ENCODE measurements around the gene SMIM20. TPM values are rescaled to one million over a fixed set of nuclear protein-coding genes. Genes with fewer than 3 reads are reported as not detected.

Gene SMIM20
- total and polyA plus RNA-seq, 12 donors, result 22.9 to 80.5 (median 40.6) TPM

DNA sequence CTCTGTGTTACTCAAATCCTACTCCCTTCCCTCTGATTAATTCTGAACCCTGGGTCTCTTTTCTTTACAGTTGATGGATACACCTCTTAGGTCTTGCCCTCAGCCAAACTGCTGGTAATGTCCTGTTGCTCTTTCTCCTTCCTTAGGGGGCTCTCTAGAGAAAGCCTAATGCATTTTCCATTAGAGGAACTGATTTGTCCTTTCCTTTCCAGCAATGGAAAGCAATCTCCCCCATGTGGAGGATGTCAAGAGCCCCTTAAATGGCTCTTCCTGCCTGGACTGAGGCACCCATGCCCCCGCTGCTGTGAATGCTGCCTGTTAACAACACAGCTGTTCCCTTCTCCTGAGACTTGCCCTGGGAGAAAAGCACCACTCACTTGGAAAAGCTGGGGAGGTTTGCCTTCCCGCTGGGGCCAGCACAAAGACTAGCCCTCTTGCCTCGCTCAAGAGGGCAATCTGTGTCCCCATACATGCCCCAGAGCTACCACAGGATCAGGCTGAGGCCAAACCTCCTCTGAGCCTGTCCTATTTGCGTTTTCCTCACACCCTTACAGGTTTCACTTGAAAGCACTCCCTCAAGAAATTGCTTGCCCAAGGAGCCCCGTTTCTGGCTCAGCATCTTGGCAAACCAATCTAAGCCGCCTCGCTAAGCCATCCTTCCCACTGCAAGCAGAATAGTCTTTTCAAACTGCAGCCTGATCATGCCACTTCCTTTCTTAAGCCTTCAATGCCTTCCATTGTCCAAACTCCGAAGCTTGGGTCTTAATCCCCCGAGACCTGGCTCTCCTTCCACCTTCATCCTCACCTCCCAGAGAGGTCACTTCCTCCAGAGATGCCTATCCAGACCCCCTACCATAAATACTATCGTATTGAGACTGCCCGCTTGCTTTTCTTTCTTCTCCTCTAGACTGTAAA, 23.2 kb upstream of the SMIM20 start:
- Histone ChIP-seq H3K27ac (no peak overlapping the region), H3K4me3 (no peak overlapping the region), H3K36me3 (replicated peaks in 1 of 2) (no peaks in the 10 kb centered on the region), H3K9me3 (replicated peaks in 1 of 3) (no peaks in the 10 kb centered on the region), H3K27me3 (no peaks in the 10 kb centered on the region), H3K4me1 (replicated peaks in 1 of 2) (no peaks in the 10 kb centered on the region)
- intact Hi-C loops (cut with DNase I), result no loop called here
- WGBS, 4 donors, result 76 to 86% (median 83%) methylated on average over 11 of the region's 11 CpGs
- DNase-seq, result no peak
- TF ChIP-seq POLR2A (IDR thresholded peaks at IDR 0.05), result no peak
- TF ChIP-seq, protein P1, sequence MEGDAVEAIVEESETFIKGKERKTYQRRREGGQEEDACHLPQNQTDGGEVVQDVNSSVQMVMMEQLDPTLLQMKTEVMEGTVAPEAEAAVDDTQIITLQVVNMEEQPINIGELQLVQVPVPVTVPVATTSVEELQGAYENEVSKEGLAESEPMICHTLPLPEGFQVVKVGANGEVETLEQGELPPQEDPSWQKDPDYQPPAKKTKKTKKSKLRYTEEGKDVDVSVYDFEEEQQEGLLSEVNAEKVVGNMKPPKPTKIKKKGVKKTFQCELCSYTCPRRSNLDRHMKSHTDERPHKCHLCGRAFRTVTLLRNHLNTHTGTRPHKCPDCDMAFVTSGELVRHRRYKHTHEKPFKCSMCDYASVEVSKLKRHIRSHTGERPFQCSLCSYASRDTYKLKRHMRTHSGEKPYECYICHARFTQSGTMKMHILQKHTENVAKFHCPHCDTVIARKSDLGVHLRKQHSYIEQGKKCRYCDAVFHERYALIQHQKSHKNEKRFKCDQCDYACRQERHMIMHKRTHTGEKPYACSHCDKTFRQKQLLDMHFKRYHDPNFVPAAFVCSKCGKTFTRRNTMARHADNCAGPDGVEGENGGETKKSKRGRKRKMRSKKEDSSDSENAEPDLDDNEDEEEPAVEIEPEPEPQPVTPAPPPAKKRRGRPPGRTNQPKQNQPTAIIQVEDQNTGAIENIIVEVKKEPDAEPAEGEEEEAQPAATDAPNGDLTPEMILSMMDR (IDR thresholded peaks at IDR 0.05), result no peak

DNA sequence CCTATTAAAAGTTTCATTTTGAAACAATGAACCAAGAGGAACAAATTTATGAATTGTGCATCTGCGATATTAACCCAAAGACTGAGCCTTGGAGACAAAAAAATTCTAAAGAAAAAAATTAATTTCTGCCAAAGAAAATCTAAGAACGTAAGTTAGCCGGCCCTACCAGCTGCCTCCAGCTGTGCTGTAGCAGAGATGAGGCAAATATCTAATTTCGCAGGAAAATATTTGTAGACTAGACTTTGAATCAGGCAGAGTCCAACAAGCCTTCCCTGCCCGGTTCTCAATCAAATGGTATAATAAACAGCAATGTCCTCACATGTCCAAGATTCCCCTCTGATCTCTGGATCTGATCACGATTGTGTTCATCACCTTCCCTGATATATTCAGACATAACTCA, 21.2 kb upstream of the SMIM20 start:
- Histone ChIP-seq H3K4me1 (replicated peaks in 1 of 2) (no peaks in the 10 kb centered on the region), H3K9me3 (replicated peaks in 1 of 3) (no peaks in the 10 kb centered on the region), H3K27ac (no peak overlapping the region), H3K36me3 (replicated peaks in 1 of 2) (no peaks in the 10 kb centered on the region), H3K27me3 (no peaks in the 10 kb centered on the region), H3K4me3 (no peak overlapping the region)
- intact Hi-C loops (cut with DNase I), result no loop called here
- DNase-seq, result no peak
- WGBS, 4 donors, result 66 to 75% (median 72%) methylated on average over 6 of the region's 6 CpGs
- no peak for TF ChIP-seq POLR2A (IDR thresholded peaks at IDR 0.05)
- TF ChIP-seq, protein P1 (IDR thresholded peaks at IDR 0.05), result no peak

DNA sequence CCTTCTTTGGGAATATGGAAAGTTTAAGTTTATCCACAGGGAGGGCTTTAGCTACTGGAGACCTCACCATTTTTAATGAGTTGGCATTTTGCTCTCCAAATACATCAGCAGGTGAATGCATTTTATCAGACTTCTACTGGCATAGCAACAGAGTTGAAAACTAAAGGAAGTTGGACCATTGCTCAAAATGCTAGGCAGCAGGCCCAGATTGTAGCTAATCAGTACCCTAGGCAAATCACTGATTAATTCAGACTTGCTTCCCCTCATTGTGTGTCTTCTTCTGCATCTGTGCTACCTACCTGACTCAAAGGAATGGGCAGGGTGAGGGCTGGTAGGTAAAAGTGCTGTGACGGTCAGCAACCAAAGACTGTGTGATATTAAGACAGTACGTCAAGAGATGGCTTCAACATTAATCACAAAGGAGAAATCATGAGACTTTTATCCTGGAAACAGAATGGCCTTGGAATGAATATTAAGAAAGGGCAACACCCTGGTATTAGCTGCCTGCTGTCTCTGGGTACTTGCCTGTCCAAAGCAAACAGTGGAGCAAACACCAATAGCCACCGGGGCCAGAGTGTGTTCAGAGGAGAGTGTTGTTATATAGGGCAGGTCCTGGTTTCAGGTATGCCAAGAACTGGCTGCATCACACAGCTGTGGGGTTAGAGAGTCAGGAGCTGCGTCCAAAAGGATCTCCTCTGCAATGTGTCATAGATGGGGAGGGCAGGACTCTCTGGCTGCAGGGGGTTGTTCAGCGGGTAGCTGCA, 17.1 kb upstream of the SMIM20 start:
- Histone ChIP-seq H3K9me3 (replicated peaks in 1 of 3) (no peaks in the 10 kb centered on the region), H3K27ac (no peak overlapping the region), H3K36me3 (replicated peaks in 1 of 2) (no peaks in the 10 kb centered on the region), H3K4me3 (no peak overlapping the region), H3K4me1 (replicated peaks in 1 of 2) (no peaks in the 10 kb centered on the region), H3K27me3 (no peaks in the 10 kb centered on the region)
- no peak for TF ChIP-seq POLR2A (IDR thresholded peaks at IDR 0.05)
- TF ChIP-seq, protein P1 (IDR thresholded peaks at IDR 0.05), result no peak
- DNase-seq, result no peak
- intact Hi-C loops (cut with DNase I), result no loop called here
- 65 to 71% (median 69%) methylated on average over 5 of the region's 5 CpGs for WGBS, 4 donors

DNA sequence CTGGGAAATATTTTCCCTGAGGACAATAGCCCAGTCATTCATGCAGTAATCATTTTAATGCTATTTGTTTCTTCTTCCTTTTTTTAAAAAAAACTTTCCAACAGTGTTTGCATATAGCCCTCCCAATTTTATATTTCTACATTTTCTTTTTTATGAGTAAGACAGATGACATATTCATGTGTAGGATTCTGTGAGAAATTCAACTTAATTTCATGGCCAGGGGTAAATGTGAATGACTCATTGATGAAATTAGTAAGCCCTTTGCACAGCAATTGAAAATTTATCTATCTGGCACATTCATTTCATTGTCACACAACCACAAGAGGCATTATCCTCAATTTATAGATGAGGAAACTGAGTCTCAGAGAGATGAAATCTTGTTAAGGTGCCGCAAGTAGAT, 13.7 kb upstream of the SMIM20 start:
- H3K36me3 ChIP-seq (replicated peaks in 1 of 2), result no peaks in the 10 kb centered on the region
- no peaks in the 10 kb centered on the region for H3K27me3 ChIP-seq
- no peak overlapping the region for H3K4me3 ChIP-seq
- no peaks in the 10 kb centered on the region for H3K4me1 ChIP-seq (replicated peaks in 1 of 2)
- no peak for TF ChIP-seq POLR2A (IDR thresholded peaks at IDR 0.05)
- TF ChIP-seq, protein P1 (IDR thresholded peaks at IDR 0.05), result no peak
- WGBS, 4 donors, result 78 to 100% (median 89%) methylated on average over 1 of the region's 1 CpG
- no peaks in the 10 kb centered on the region for H3K9me3 ChIP-seq (replicated peaks in 1 of 3)
- DNase-seq, result no peak
- H3K27ac ChIP-seq, result no peak overlapping the region
- intact Hi-C loops (cut with DNase I), result no loop called here

Measured in adrenal gland (tissue), 12 donors.